Endothelial cell (in vitro differentiated cells): ENCODE data around the gene PBX2. TPM values are rescaled to one million over a fixed set of nuclear protein-coding genes. Genes with fewer than 3 reads are reported as not detected.

Experiments used
- DNase-seq: peaks from one replicate; pipeline ENCODE4 v3.0.0; 2021; ENCODE audit warnings: low spot score
- H3K27ac Mint-ChIP-seq: one replicate; pipeline ENCODE4 v1.8.0; 2021; ENCODE audit warnings: mixed read lengths, inconsistent platforms; ENCODE audit not compliant: unreplicated experiment
- H3K27me3 Mint-ChIP-seq: one replicate; pipeline ENCODE4 v1.8.0; 2021; ENCODE audit warnings: mild to moderate bottlenecking, moderate library complexity, mixed read lengths, inconsistent platforms; ENCODE audit not compliant: unreplicated experiment
- H3K36me3 Mint-ChIP-seq: one replicate; pipeline ENCODE4 v1.8.0; 2021; ENCODE audit warnings: mild to moderate bottlenecking, low read depth, mixed read lengths, inconsistent platforms; ENCODE audit not compliant: unreplicated experiment
- H3K4me1 Mint-ChIP-seq: one replicate; pipeline ENCODE4 v1.8.0; 2021; ENCODE audit warnings: mild to moderate bottlenecking, mixed read lengths, inconsistent platforms; ENCODE audit not compliant: unreplicated experiment
- H3K4me3 Mint-ChIP-seq: one replicate; pipeline ENCODE4 v1.8.0; 2021; ENCODE audit warnings: mild to moderate bottlenecking, mixed read lengths, inconsistent platforms; ENCODE audit not compliant: unreplicated experiment
- H3K9me3 Mint-ChIP-seq: one replicate; pipeline ENCODE4 v1.8.0; 2021; ENCODE audit warnings: mixed read lengths, inconsistent platforms; ENCODE audit not compliant: unreplicated experiment
- CTCF ChIP-seq: fragments of 200-600 bp; sonication (generic); IDR thresholded peaks from one replicate; pipeline ENCODE4 v1.5.0; 2021; ENCODE audit warnings: antibody characterized with exemption; ENCODE audit not compliant: unreplicated experiment
- total RNA-seq: library from RNA; stranded (reverse); fragmentation: NEBNext Ultra II Directional; extraction: Animal tissue kit (Norgen Biotek cat#: 25700); gene quantifications from one replicate; pipeline ENCODE4 v1.2.1, GENCODE V29; 2021; ENCODE audit not compliant: unreplicated experiment

PBX2 gene
- total RNA-seq, 1 donor from 2014 or later, result 308 TPM

GRCh38 chr6:32170294-32170693 is 19.7 kb downstream of the PBX2 start:
- no peak for DNase-seq
- Mint-ChIP-seq H3K9me3 (no peaks in the 10 kb centered on the region), H3K27me3 (peaks cover 16% of the 10 kb centered on the region), H3K4me3 (peak overlapping the region; percentile 73), H3K36me3 (peaks cover 30% of the 10 kb centered on the region), H3K4me1 (peaks cover 41% of the 10 kb centered on the region), H3K27ac (no peak overlapping the region)
- TF ChIP-seq CTCF, result no peak

GRCh38 chr6:32168807-32169591 is 21.0 kb downstream of the PBX2 start:
- H3K4me1 Mint-ChIP-seq, result peaks cover 35% of the 10 kb centered on the region

GRCh38 chr6:32168350-32168749 is 21.7 kb downstream of the PBX2 start:
- Mint-ChIP-seq H3K36me3 (peaks cover 33% of the 10 kb centered on the region), H3K27ac (no peak overlapping the region), H3K4me3 (no peak overlapping the region), H3K4me1 (peaks cover 35% of the 10 kb centered on the region), H3K27me3 (peaks cover 13% of the 10 kb centered on the region), H3K9me3 (no peaks in the 10 kb centered on the region)
- no peak for DNase-seq
- no peak for TF ChIP-seq CTCF

More at GRCh38 chr6:32168807-32169591, 21.0 kb downstream of the PBX2 start:
- no peak overlapping the region for H3K27ac Mint-ChIP-seq
- no peak overlapping the region for H3K4me3 Mint-ChIP-seq
- DNase-seq, result no peak
- H3K9me3 Mint-ChIP-seq, result no peaks in the 10 kb centered on the region
- peaks cover 14% of the 10 kb centered on the region for H3K27me3 Mint-ChIP-seq
- TF ChIP-seq CTCF, result no peak
- H3K36me3 Mint-ChIP-seq, result peaks cover 33% of the 10 kb centered on the region

- DNase-seq, result no peak
- peaks cover 36% of the 10 kb centered on the region for H3K36me3 Mint-ChIP-seq
- peak overlapping the region; percentile 65 for H3K4me3 Mint-ChIP-seq
Observed at GRCh38 chr6:32167761-32168262, 22.2 kb downstream of the PBX2 start.

More at GRCh38 chr6:32167761-32168262, 22.2 kb downstream of the PBX2 start:
- peaks cover 35% of the 10 kb centered on the region for H3K4me1 Mint-ChIP-seq
- TF ChIP-seq CTCF, result no peak
- H3K9me3 Mint-ChIP-seq, result no peaks in the 10 kb centered on the region
- H3K27ac Mint-ChIP-seq, result peak overlapping the region; percentile 89
- peaks cover 14% of the 10 kb centered on the region for H3K27me3 Mint-ChIP-seq
